ENCODE results near the gene ZNF165.
"Not testable (repeated sequence)": the region's sequence is repeated elsewhere in the genome, so short reads cannot be mapped to it uniquely, and the experiment has no call there.

Gene ZNF165

GRCh38 chr6:28118217-28118616 is 37.8 kb downstream of the ZNF165 start:
- H3K4me3 ChIP-seq (ENCODE audit: low read depth, low read length), result no peak overlapping the region
- TF ChIP-seq, protein P1, sequence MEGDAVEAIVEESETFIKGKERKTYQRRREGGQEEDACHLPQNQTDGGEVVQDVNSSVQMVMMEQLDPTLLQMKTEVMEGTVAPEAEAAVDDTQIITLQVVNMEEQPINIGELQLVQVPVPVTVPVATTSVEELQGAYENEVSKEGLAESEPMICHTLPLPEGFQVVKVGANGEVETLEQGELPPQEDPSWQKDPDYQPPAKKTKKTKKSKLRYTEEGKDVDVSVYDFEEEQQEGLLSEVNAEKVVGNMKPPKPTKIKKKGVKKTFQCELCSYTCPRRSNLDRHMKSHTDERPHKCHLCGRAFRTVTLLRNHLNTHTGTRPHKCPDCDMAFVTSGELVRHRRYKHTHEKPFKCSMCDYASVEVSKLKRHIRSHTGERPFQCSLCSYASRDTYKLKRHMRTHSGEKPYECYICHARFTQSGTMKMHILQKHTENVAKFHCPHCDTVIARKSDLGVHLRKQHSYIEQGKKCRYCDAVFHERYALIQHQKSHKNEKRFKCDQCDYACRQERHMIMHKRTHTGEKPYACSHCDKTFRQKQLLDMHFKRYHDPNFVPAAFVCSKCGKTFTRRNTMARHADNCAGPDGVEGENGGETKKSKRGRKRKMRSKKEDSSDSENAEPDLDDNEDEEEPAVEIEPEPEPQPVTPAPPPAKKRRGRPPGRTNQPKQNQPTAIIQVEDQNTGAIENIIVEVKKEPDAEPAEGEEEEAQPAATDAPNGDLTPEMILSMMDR (IDR thresholded peaks at IDR 0.05; ENCODE audit: low read depth, low read length, missing control alignments), result no peak
- DNase-seq (ENCODE audit: low read depth), result no peak
- in situ Hi-C loops (cut with HindIII; ENCODE audit: low sequenced_read_pairs), result no loop called here

DNA sequence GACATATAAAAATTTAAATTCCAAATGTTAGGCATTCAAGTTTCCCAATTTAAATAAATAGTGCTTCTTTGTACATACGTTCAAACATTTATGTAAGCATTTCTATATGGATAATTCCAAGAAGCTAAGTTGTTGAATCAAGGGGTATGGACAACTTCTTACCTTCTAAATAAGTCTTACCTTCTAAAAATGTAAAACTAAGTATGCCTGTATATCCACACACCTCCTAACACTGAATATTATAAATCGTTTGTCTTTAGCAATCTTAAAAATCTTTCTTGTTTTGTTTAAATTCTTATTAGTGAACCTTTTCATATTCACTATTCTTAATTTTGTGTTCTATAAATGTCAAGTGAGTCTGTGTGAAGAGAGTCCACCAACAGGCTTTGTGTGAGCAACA is 41.5 kb downstream of the ZNF165 start:
- in situ Hi-C loops (cut with HindIII; ENCODE audit: low sequenced_read_pairs), result no loop called here
- TF ChIP-seq, protein P1 (IDR thresholded peaks at IDR 0.05; ENCODE audit: low read depth, low read length, missing control alignments), result no peak
- no peak overlapping the region for H3K4me3 ChIP-seq (ENCODE audit: low read depth, low read length)
- no peak for DNase-seq (ENCODE audit: low read depth)

GRCh38 chr6:28122283-28122682 is 41.9 kb downstream of the ZNF165 start:
- in situ Hi-C loops (cut with HindIII; ENCODE audit: low sequenced_read_pairs); H3K4me3 ChIP-seq (ENCODE audit: low read depth, low read length); DNase-seq (ENCODE audit: low read depth): not testable (repeated sequence)

- TF ChIP-seq, protein P1 (IDR thresholded peaks at IDR 0.05; ENCODE audit: low read depth, low read length, missing control alignments), result no peak
- in situ Hi-C loops (cut with HindIII; ENCODE audit: low sequenced_read_pairs), result no loop called here
- H3K4me3 ChIP-seq (ENCODE audit: low read depth, low read length), result peak within 1 kb of the TSS; percentile 53
- DNase-seq (ENCODE audit: low read depth), result peak; percentile 52
Measured at GRCh38 chr6:28124350-28124970, 44.1 kb downstream of the ZNF165 start, which contains the start of gene ZSCAN16. ZSCAN16 (plus strand) TSS chr6:28124609; CDS start chr6:28125444, 835 bp downstream.

- no peak for DNase-seq (ENCODE audit: low read depth)
- in situ Hi-C loops (cut with HindIII; ENCODE audit: low sequenced_read_pairs), result no loop called here
- TF ChIP-seq, protein P1 (IDR thresholded peaks at IDR 0.05; ENCODE audit: low read depth, low read length, missing control alignments), result no peak
- H3K4me3 ChIP-seq (ENCODE audit: low read depth, low read length), result peak overlapping the region; percentile 53
Measured at GRCh38 chr6:28124971-28125353, 44.6 kb downstream of the ZNF165 start.

DNA sequence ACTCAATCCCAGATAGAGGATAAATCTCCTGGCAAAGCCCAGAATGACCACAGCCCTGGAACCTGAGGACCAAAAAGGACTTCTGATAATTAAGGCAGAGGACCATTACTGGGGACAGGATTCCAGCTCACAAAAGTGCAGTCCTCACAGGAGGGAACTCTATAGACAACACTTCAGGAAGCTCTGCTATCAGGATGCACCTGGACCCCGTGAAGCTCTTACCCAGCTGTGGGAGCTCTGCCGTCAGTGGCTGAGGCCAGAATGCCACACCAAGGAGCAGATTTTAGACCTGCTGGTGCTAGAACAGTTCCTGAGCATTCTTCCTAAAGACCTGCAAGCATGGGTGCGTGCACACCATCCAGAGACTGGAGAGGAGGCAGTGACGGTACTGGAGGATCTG is 45.0 kb downstream of the ZNF165 start:
- no peak for DNase-seq (ENCODE audit: low read depth)

GRCh38 chr6:28134015-28134414 is 53.6 kb downstream of the ZNF165 start:
- H3K4me3 ChIP-seq (ENCODE audit: low read depth, low read length), result no peak overlapping the region
- TF ChIP-seq, protein P1 (IDR thresholded peaks at IDR 0.05; ENCODE audit: low read depth, low read length, missing control alignments), result peak; percentile 57
- in situ Hi-C loops (cut with HindIII; ENCODE audit: low sequenced_read_pairs), result no loop called here
- no peak for DNase-seq (ENCODE audit: low read depth)

More for the DNA sequence above, 45.0 kb downstream of the ZNF165 start:
- TF ChIP-seq, protein P1 (IDR thresholded peaks at IDR 0.05; ENCODE audit: low read depth, low read length, missing control alignments), result no peak
- in situ Hi-C loops (cut with HindIII; ENCODE audit: low sequenced_read_pairs), result no loop called here
- no peak overlapping the region for H3K4me3 ChIP-seq (ENCODE audit: low read depth, low read length)

All from astrocyte of the cerebellum (primary cell).